Lower leg skin (tissue), 3 donors: ENCODE measurements around the gene NAA38.

ENCODE experiments used
- POLR2A ChIP-seq, 2 donors: fragments of 450-650 bp; IDR thresholded peaks; one replicate each; pipeline ENCODE4 v1.6.1; 2016 to 2017; ENCODE audit warnings: antibody characterized with exemption in 2 of 2, mild to moderate bottlenecking in 1 of 2, moderate library complexity in 1 of 2
- TF ChIP-seq, protein P1 (sequence below), 3 donors: fragments of 450-650 bp; IDR thresholded peaks; one replicate each; pipeline ENCODE4 v1.5.1; 2016; ENCODE audit warnings: antibody characterized with exemption in 3 of 3, mild to moderate bottlenecking in 3 of 3, moderate library complexity in 2 of 3

DNA sequence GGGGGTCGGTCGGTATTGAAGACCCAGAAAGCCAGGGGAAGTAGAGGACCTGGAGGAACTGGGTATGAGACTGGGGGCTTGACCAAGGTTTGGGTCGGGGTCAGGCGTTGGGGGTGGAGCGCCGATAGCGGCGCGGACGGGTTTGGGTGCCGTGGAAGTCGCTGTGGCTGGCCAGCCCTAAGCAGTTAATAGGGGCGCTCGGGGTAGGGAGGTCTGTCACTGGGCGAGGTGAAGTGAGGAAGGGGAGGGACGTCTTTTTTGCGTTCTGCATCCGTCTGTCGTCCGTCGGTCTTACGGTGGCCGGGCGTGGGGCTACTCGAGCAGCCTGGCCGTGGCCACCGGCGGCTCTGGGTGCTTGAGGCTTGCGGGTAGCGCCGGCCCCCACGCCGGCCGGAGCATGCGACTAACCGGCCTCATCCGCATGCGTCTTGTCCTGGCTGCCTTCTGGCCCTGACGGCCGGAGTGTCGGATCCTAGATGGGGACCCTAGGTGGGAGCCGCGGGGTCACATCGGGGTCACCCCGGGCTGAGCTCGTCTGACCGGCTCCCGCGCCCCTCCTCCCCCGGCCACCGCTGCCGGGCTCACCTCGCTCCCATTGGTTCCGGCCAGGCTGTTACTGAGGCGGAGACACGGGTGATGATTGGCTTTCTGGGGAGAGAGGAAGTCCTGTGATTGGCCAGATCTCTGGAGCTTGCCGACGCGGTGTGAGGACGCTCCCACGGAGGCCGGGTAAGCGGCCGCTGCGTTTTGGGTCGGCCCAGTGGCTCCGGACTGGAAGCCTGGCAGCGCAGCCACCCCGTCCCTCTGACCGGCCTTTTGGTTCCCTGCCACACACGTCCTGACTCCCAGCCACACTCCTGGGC is 12.8 kb downstream of the NAA38 start:
- TF ChIP-seq, protein P1, sequence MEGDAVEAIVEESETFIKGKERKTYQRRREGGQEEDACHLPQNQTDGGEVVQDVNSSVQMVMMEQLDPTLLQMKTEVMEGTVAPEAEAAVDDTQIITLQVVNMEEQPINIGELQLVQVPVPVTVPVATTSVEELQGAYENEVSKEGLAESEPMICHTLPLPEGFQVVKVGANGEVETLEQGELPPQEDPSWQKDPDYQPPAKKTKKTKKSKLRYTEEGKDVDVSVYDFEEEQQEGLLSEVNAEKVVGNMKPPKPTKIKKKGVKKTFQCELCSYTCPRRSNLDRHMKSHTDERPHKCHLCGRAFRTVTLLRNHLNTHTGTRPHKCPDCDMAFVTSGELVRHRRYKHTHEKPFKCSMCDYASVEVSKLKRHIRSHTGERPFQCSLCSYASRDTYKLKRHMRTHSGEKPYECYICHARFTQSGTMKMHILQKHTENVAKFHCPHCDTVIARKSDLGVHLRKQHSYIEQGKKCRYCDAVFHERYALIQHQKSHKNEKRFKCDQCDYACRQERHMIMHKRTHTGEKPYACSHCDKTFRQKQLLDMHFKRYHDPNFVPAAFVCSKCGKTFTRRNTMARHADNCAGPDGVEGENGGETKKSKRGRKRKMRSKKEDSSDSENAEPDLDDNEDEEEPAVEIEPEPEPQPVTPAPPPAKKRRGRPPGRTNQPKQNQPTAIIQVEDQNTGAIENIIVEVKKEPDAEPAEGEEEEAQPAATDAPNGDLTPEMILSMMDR (IDR thresholded peaks at IDR 0.05), result no peak
- no peak for TF ChIP-seq POLR2A (IDR thresholded peaks at IDR 0.05)
